G401 (cell line): ENCODE data around the gene ERF. TPM values are rescaled to one million over a fixed set of nuclear protein-coding genes. Genes with fewer than 3 reads are reported as not detected.
A peak's percentile ranks its signal among the peaks of the same experiment; 100 is the strongest.

ENCODE experiments used
- DNase-seq: peaks from one replicate; pipeline ENCODE4 v3.0.0-alpha.2; 2015; ENCODE audit warnings: low spot score
- in situ Hi-C: cut with HindIII; loops from 2 replicates; pipeline ENCODE4 v1.10.0; 2016; ENCODE audit warnings: low sequenced_read_pairs, mixed read lengths
- total RNA-seq: library from RNA; depleted of rRNA; stranded (reverse); fragments of >200 nt; shearing (Covaris generic); gene quantifications from 2 replicates; pipeline ENCODE4 v1.2.3, GENCODE V29; 2014; rRNA removed

ERF gene
- total RNA-seq = 157 and 165 TPM in 2 replicates

- in situ Hi-C loops = no loop called here
- DNase-seq = peak; percentile 83
Measured at GRCh38 chr19:42254850-42255765, at the start of gene ERF. Gene ERF (minus strand): TSS chr19:42255128. CDS start chr19:42254999, 129 bp downstream.

GRCh38 chr19:42303876-42304275 lies 48.9 kb upstream of the ERF start:
- DNase-seq = no peak
- in situ Hi-C loops = no loop called here

- DNase-seq = peak; percentile 65
- in situ Hi-C loops = no loop called here
Measured at GRCh38 chr19:42303101-42303464, 48.2 kb upstream of the ERF start.

GRCh38 chr19:42301646-42302203 lies 46.8 kb upstream of the ERF start, which contains the start of gene PRR19:
Gene PRR19 (plus strand): TSS chr19:42302132. CDS start chr19:42309585, 7,453 bp downstream.
- in situ Hi-C loops = no loop called here
- DNase-seq = peak; percentile 62

GRCh38 chr19:42297039-42297438 lies 42.1 kb upstream of the ERF start:
- no peak for DNase-seq
- in situ Hi-C loops = no loop called here

- in situ Hi-C loops = no loop called here
- peak; percentile 84 for DNase-seq
Measured at GRCh38 chr19:42295831-42296525, 41.0 kb upstream of the ERF start.

- no peak for DNase-seq
- in situ Hi-C loops = no loop called here
Measured at GRCh38 chr19:42295342-42295741, 40.4 kb upstream of the ERF start.

GRCh38 chr19:42294471-42295137 lies 39.7 kb upstream of the ERF start:
- in situ Hi-C loops = no loop called here
- DNase-seq = no peak

- DNase-seq = no peak
- in situ Hi-C loops = no loop called here
Measured at GRCh38 chr19:42293948-42294347, 39.0 kb upstream of the ERF start.

GRCh38 chr19:42293540-42293939 lies 38.6 kb upstream of the ERF start:
- DNase-seq = no peak
- in situ Hi-C loops = no loop called here

- in situ Hi-C loops = no loop called here
- no peak for DNase-seq
Measured at GRCh38 chr19:42292963-42293362, 38.0 kb upstream of the ERF start.

- in situ Hi-C loops = no loop called here
- DNase-seq = no peak
Measured at GRCh38 chr19:42292042-42292960, 37.4 kb upstream of the ERF start.

- peak; percentile 37 for DNase-seq
- in situ Hi-C loops = no loop called here
Measured at GRCh38 chr19:42291435-42291810, 36.5 kb upstream of the ERF start.

- no peak for DNase-seq
- in situ Hi-C loops = no loop called here
Measured at GRCh38 chr19:42290523-42291434, 35.9 kb upstream of the ERF start.

- DNase-seq = no peak
- in situ Hi-C loops = no loop called here
Measured at GRCh38 chr19:42290136-42290522, 35.2 kb upstream of the ERF start.

GRCh38 chr19:42289556-42290041 lies 34.7 kb upstream of the ERF start:
- DNase-seq = peak; percentile 1
- in situ Hi-C loops = no loop called here

- DNase-seq = no peak
- in situ Hi-C loops = no loop called here
Measured at GRCh38 chr19:42288881-42289555, 34.1 kb upstream of the ERF start.
